HepG2 (cell line): ENCODE data around the gene ADGRF5. TPM values are rescaled to one million over a fixed set of nuclear protein-coding genes. Genes with fewer than 3 reads are reported as not detected.
A peak's percentile ranks its signal among the peaks of the same experiment; 100 is the strongest.

Experiments used
- ARID4A ChIP-seq: sonication (generic); formaldehyde crosslinking; IDR thresholded peaks from 2 replicates; pipeline ENCODE4 v1.5.0; 2020; ENCODE audit warnings: mild to moderate bottlenecking, missing genetic modification reagents, borderline replicate concordance
- CAMTA2 ChIP-seq: sonication (generic); formaldehyde crosslinking; IDR thresholded peaks from 2 replicates; pipeline ENCODE4 v1.4.0; 2020; ENCODE audit warnings: mild to moderate bottlenecking, missing genetic modification reagents, borderline replicate concordance
- DZIP1 ChIP-seq: sonication (generic); formaldehyde crosslinking; IDR thresholded peaks from 2 replicates; pipeline ENCODE4 v1.5.0; 2020; ENCODE audit warnings: mild to moderate bottlenecking, missing genetic modification reagents
- MXD3 ChIP-seq: IDR thresholded peaks from 2 replicates; pipeline ENCODE4 v1.6.1; 2016; ENCODE audit warnings: mild to moderate bottlenecking, missing biosample characterization, missing genetic modification reagents
- NFKB2 ChIP-seq: sonication (generic); formaldehyde crosslinking; IDR thresholded peaks from 2 replicates; pipeline ENCODE4 v1.4.0; 2020; ENCODE audit warnings: missing genetic modification reagents, borderline replicate concordance
- SMYD3 ChIP-seq: sonication (generic); formaldehyde crosslinking; IDR thresholded peaks from 2 replicates; pipeline ENCODE4 v1.8.1; 2023; ENCODE audit warnings: mild to moderate bottlenecking, missing genetic modification reagents
- SNAPC5 ChIP-seq: sonication (generic); formaldehyde crosslinking; IDR thresholded peaks from 2 replicates; pipeline ENCODE4 v1.8.1; 2023; ENCODE audit warnings: mild to moderate bottlenecking, missing genetic modification reagents, borderline replicate concordance
- TIGD3 ChIP-seq: sonication (generic); formaldehyde crosslinking; IDR thresholded peaks from 2 replicates; pipeline ENCODE4 v1.5.1; 2020; ENCODE audit warnings: mild to moderate bottlenecking, missing genetic modification reagents, borderline replicate concordance
- ZNF225 ChIP-seq: sonication (generic); formaldehyde crosslinking; IDR thresholded peaks from 2 replicates; pipeline ENCODE4 v1.4.0; 2020; ENCODE audit warnings: mild to moderate bottlenecking, missing genetic modification reagents
- ZNF367 ChIP-seq: sonication (generic); formaldehyde crosslinking; IDR thresholded peaks from 2 replicates; pipeline ENCODE4 v1.4.0; 2020; ENCODE audit warnings: missing genetic modification reagents, borderline replicate concordance
- ZNF639 ChIP-seq: conservative IDR thresholded peaks from 2 replicates; pipeline ENCODE4 v1.6.1; 2018; ENCODE audit warnings: missing genetic modification reagents
- polyA plus RNA-seq, 8 experiments: library from polyadenylated mRNA; depleted of rRNA in 3 of 8; stranded (reverse) in 7 of 8; unstranded in 1 of 8; fragments of >200 nt; fragmentation: Illumina TruSeq in 4 of 8; extraction: Trizol in 4 of 8; gene quantifications; 2 replicates each; pipeline versions ENCODE4 v1.2.1 to v1.2.3, GENCODE V29; 2011 to 2016; ENCODE audit warnings: low read depth in 4 of 8, missing spikeins in 1 of 8, mixed read lengths in 1 of 8; ENCODE audit not compliant: insufficient read depth in 1 of 8
- total RNA-seq, 5 experiments: library from RNA; depleted of rRNA; stranded (reverse); fragments of >200 nt; fragmentation: Illumina TruSeq; extraction: Trizol; gene quantifications; 2 replicates each; pipeline ENCODE4 v1.2.3, GENCODE V29; 2016; ENCODE audit warnings: low read depth in 1 of 5

The ADGRF5 gene
- total and polyA plus RNA-seq, 2 of the 13 experiments (the other 11 are each of a cell fraction or from before 2014, with no cell fraction given) = not detected

- TF ChIP-seq ZNF639 = no peak
- 0 out of 2 replicates have a peak, but pooled peaks have one; percentile 31 for TF ChIP-seq SNAPC5 (CRISPR knock-in tag)
- peak; percentile 33; the same call in 1 of the 2 replicates for TF ChIP-seq ARID4A (CRISPR knock-in tag)
- TF ChIP-seq CAMTA2 (CRISPR knock-in tag) = no peak
- peak; percentile 50; the same call in 1 of the 2 replicates for TF ChIP-seq MXD3
- TF ChIP-seq SMYD3 (CRISPR knock-in tag) = no peak
- TF ChIP-seq DZIP1 (CRISPR knock-in tag) = no peak
- no peak for TF ChIP-seq TIGD3
- TF ChIP-seq ZNF367 = no peak
- TF ChIP-seq NFKB2 (CRISPR knock-in tag) = peak; percentile 68; the same call in 1 of the 2 replicates
- TF ChIP-seq ZNF225 = peak; percentile 63; the same call in 1 of the 2 replicates
Measured at GRCh38 chr6:46848684-46849360, 72.9 kb downstream of the ADGRF5 start (continued).
